Embryonic facial prominence (tissue), 1 donor: Measurements from ENCODE around the gene KDM3B.
A peak's percentile ranks its signal among the peaks of the same experiment; 100 is the strongest.

Experiments
- DNase-seq: peaks from one replicate; pipeline ENCODE4 v3.0.0-alpha.2; 2016; ENCODE audit errors: extremely low spot score

The KDM3B gene

DNA sequence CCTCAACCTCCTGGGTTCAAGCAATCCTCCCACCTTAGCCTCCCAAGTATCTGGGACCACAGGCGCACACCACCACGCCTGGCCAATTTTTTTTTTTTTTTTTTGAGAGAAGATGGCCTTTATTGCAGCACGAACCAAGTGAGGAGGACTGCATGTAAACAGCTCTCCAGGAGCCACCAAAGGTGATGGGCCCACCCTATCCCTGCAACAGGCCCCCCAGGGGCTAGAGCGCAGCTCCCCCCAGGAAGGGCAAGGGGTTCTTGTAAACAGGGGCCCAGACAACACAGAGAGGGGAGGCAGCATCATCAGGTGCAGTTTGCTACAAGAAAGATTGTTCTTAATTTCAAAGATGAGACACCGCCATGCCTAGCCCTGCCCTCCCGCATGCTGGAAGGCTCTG is 100.2 kb downstream of the KDM3B start:
- DNase-seq: no peak

DNA sequence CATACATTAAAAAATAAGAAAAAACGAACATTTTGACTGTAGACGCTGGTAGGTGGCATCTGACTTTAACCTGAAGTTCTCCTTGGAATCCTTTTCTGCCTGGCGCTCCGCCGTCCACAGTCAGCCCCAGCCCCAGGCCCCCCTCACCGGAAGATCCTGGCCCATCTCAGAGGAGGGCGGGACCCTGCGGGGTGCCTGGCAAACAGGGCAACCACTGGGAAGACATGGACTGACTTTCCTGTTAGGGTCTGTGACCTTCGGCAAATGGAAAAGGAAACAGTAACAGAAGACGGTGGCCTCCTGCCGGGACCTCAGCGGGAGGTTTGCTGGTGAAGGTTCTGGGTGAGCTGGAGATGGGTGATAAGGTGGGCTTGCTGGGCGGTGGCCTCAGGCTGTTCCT is 101.1 kb downstream of the KDM3B start:
- no peak for DNase-seq

DNA sequence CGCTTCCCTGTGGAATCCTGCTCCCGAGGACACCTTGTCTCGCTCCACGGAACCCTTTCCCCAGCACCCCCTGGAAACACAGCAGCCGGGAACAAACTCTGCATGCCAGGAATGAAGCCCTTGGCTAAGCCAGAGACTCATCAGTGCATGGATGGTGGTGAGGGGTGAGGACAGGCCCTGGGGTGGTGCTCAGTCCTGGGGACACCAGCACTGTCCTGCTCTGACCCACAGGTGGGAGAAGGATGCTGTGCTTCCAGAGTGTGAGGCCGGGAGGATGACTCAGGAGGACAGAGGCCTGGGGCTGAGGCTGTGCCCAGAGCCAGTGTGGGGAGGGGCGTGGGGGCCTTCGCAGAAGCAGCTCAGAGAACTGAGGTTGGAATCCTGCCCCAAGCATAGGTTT is 101.6 kb downstream of the KDM3B start:
- DNase-seq: no peak

DNA sequence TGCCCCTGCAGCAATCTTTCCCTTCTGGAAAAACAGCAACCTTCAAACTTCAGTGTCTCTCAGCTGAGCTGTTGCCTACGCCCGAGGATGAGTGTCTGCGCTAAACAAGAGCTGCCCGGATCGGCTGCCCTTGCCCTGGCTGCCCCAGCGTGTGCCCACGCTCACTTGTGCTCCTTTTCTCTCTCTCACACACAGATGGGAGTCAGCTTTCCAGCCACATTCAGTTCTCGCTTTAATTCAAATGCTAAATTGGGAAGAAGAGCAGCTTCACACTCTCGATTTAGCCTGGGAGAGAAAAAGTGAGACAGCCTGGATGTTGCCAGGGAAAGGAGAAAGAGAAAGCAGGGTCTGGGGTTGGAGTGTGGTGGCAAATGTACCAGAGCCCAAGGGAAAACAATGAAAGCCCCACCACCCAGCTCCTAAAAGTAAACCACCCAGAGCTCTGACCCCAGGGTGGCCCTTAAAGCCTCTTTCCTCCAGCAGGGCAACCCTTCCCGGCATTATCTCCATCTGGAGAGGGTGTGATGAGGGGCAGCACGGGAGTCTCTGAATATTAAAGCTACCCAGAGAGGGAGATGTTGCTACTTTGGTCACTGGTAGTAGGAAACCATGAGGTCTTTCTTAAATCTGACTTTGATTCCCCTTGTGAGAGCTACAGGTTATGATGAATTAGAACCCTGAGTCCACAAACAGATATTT is 102.9 kb downstream of the KDM3B start:
- no peak for DNase-seq

DNA sequence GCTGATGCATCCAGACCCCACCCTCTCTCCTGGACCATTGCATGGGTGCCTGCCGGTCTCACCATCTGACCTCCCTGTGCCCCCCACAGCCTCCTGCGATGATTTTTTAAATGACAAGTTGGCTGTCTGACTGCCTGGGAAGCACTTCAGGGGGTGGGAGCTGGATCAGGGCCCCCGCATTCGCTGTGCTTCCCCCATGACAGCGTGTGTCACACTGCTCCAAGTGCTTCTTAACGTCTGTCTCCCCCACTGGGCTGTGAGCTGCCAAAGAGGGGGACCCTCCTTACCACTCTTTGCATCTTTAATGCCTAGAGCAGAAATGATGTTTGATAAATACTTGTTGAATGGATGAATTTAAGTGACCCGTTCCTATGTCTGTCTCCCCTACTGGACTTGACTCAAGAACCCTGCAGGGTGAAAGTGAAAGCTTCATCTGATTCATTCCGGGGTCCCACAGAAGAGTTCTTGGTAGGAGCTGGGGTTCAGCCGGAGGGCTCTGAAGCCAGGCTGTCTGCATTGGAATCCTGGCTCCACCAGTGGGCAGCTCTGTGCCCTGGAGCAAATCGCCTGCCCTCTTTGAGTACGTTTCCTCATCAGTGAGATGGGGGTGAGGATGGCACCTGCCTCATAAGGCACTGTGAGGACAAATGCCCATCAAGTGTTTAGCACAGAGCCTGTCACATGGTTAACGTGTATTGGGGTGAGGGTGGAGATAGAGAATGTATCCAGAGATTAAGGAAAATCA is 105.2 kb downstream of the KDM3B start:
- DNase-seq: no peak

DNA sequence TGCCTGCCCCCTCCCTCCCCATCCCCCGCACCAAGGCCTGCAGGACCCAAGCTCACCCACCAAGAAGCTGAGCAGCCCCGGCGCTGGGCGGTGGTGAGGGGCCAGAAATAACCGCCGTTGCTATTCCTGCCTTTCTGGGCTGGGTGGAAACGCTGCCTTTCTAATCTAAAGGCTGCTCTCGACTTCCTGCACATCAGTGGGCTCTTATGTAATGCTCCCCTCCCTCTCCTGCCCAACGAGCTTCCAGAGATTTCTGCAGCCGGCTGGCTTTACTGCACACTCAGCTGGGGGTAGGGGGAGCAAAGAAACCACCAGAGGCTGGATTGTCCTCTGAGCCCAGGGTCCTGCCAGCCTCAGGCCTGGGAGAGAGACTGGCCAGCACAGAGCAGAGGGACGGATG is 105.9 kb downstream of the KDM3B start:
- DNase-seq: no peak

DNA sequence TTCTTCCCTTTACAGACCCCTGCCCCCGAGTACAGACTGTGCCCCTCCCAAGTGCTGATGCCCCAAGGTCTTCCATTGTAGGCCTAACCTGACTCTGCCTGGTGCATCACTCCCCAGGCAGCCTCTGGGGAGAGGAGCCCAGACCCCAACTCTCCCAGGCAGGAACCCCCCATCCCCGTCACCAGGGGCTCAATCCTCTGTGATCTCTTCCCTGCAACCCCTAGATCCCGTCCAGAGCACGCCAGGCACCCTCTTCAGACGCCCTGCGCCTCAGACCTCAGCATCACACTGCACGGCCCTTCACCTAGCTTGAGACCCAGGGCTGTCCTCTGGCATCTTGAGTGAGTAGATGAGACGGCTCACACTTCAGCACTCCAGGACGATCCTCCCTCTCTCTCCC is 106.4 kb downstream of the KDM3B start:
- no peak for DNase-seq

DNA sequence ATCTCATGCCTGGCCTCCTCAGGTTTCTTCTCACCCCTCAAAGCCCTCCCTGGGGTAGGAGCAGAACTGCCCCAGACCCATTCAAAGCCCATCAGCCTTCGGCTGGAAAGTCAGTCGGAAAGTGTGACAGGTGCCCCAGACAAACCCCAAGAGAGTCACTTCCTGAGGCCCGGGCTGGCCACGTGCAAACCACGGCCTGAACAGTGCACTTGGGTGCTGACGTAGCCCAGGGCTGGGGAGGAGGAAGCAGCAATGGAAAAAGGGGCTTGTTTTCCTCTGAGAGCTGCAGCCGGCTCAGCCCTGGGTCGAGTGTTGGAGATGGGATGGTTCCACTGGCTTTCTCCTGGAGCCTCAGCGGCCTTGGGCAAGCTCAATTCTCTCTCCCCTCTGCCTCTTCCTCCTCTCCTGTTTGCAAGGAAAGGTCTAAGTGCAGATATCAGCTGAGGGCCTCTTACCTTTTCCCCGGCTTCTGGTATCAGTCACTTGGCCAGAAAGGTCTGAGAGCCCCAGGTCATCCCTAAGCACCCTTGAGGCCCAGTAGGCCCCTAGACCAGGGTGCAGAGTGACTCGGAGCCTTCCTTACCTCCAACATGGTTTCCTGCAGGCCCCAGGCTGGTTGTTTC is 106.9 kb downstream of the KDM3B start:
- no peak for DNase-seq

DNA sequence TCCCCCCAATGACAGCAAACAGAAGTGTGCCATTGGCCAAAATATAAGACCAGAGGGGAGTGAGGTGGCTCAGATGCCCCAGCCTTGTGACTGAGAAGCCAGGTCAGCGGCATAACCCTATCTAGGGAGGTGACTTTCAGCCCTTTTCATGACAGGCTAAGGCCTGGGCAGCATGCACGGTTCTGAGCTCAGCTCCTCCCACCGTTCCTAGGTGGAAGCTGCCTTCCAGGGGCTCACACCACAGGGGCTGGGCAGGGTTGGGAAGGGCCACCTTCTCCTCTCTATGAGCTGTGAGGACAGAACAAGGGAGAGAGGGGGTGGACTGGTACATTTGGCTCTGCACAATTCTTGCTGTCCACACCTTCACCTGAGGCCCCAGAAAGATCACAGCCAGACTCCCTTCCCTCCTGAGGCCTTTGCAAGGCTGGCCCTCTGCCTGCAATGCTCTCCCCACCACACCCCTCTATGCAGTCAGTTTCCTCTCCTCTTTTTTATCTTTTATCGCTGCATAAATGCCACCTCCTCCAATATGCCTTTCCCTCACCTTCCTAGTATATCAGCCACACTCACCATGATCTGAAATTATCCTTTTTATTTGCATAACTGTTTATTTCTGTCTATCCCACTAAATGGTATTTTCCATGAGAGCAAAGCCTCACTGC is 107.7 kb downstream of the KDM3B start:
- no peak for DNase-seq

DNA sequence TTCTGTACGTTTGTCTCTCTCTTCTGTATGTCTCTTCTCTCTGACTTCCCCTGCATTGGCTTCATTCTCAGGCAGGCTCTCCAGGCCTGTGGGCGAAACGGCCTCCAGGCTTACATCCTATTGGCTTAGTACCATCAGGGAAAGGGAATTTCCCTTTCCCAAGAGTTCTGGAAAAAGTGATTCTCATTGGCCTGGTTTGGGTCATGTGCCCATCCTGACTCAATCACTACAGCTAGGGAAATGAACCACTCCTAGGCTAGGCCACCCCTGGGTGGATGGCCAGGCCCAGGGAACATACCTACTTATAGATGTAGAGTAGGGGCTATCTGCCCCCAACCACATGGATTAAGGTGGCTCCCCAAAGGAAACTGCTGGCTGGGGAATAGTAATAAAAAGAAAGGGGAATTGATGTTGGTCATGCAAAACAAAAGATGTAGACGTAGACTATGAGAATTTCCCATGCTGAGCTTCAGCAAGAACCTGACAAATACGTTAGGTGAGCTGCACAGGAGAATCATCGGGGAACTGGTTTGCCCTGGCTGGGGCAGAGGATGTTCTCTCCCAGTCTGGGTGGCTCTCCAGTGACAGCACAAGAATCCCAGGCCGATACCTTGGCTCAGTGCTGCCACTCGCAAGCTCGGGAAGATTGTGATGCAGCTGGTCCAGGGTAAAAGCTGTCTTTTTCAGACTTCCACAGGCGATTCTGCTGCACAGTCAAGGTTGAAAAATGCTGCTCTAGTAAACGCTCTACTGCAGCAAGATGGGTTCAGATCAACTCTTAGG is 109.0 kb downstream of the KDM3B start:
- DNase-seq: no peak

DNA sequence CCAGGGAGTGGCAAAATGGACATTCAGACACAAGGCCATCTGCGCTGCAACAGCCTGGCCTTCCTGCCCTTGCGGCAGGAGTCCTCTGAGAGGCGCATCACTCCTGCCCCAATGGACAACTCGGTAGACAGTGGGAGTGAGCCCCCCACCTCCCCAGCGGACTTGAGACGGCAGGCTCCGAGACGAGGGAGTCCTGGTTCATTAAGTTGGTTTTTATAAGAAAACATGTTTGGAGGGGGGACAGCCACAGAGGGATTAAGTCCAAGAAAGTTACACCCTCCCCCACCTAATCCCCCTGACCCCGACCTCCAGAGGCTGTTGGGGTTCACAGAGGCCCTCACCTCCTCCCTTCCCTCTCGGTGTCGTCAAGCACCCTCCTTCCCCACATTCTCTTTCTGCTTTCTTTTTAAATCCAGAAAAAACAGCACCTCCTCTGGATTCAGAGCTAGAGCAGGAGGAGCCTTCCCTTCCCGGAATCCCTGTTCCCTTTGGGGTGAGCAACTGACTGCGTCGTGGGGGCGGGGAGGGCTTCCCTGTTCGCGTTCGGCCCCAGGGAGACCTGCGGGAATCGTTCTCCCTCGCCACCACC is 111.0 kb downstream of the KDM3B start:
- peak; percentile 83 for DNase-seq

DNA sequence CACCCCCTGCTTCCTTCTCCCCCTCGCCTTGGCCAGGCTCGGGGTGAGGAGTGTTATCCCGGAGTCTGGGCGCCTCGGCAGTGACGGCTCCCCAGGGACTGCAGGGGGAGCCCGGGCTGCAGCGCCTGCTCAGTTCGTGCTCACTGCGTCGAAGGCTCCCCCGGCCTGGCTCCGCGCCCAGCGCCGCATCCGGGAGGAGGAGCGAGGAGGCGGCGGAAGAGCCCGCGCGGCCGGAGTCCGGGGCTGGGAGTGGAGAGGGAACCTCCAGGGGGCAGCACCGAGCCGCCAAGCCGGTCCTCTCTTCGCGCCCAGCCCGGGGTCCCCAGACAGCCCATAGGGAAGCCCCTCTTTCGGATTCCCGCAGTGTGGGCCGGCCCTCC is 111.5 kb downstream of the KDM3B start:
- peak; percentile 93 for DNase-seq

DNA sequence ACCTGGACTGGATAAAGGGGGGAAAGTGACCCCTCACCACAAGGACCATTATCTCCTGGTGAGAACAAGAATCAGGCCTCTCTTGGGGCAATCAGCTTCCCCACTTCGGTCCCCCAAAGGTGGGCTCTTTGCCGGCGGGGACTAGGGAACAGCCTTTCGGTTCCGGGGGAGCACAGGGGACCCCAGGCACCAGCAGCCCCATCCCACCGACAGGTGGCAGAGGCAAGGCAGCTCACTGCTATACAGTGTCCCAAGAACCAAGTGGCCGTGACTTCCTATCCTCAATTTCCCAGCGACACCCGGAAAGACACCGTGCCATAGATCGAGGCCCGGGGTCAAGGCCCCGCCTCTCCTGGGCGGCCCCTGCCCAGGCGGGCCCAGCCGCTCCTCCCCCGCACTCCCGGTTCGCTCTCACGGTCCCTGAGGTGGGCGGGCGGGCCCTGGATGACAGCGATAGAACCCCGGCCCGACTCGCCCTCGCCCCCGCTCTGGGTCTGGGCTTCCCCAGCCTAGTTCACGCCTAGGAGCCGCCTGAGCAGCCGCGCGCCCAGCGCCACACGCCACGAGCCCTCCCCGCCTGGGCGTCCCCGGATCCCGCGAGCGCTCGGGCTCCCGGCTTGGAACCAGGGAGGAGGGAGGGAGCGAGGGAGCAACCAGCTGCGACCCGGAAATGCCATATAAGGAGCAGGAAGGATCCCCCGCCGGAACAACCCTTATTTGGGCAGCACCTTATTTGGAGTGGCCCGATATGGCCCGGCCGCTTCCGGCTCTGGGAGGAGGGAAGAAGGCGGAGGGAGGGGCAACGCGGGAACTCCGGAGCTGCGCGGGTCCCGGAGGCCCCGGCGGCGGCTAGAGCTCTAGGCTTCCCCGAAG is 112.1 kb downstream of the KDM3B start:
- peak; percentile 99 for DNase-seq

DNA sequence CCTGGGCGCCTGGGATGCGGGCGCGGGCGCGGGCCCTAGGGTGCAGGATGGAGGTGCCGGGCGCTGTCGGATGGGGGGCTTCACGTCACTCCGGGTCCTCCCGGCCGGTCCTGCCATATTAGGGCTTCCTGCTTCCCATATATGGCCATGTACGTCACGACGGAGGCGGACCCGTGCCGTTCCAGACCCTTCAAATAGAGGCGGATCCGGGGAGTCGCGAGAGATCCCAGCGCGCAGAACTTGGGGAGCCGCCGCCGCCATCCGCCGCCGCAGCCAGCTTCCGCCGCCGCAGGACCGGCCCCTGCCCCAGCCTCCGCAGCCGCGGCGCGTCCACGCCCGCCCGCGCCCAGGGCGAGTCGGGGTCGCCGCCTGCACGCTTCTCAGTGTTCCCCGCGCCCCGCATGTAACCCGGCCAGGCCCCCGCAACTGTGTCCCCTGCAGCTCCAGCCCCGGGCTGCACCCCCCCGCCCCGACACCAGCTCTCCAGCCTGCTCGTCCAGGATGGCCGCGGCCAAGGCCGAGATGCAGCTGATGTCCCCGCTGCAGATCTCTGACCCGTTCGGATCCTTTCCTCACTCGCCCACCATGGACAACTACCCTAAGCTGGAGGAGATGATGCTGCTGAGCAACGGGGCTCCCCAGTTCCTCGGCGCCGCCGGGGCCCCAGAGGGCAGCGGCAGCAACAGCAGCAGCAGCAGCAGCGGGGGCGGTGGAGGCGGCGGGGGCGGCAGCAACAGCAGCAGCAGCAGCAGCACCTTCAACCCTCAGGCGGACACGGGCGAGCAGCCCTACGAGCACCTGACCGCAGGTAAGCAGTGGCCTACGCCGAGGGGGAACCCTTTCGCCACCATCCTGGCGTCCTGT is 113.0 kb downstream of the KDM3B start, which contains the start of gene EGR1:
EGR1 (plus strand) TSS at position 219 of the 864 bp plus-strand sequence; CDS start at position 502, 283 bp downstream.
- DNase-seq: peak; percentile 92

DNA sequence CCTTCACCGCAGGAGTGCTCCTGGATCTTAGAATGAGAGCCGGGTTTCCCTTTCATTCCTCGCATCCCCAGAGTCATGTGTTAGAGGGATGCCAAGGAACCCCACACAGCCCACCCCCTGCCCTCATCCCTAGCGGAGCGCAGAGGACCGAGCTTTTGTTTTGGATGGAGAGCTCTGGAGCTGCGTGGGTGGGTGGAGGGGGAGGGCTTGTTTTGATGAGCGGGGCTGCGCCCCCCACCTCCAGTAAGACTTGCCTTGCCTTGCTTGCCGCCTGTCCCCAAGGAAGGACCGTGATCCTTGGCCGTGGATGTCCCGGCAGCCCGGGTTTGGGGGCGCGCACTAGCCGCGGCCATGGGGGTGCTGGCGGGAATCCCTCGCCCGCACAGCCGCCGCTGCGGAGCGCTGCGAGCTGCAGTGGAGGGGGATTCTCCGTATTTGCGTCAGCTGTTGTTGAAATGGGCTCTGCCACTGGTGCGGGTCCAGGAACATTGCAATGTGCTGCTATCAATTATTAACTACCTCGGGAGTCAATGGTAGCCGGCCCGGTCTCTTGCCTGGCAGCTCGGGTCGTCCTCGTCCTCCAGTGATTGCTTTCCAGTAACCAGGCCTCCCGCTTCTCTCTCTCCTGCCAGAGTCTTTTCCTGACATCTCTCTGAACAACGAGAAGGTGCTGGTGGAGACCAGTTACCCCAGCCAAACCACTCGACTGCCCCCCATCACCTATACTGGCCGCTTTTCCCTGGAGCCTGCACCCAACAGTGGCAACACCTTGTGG is 113.8 kb downstream of the KDM3B start:
- DNase-seq: no peak

DNA sequence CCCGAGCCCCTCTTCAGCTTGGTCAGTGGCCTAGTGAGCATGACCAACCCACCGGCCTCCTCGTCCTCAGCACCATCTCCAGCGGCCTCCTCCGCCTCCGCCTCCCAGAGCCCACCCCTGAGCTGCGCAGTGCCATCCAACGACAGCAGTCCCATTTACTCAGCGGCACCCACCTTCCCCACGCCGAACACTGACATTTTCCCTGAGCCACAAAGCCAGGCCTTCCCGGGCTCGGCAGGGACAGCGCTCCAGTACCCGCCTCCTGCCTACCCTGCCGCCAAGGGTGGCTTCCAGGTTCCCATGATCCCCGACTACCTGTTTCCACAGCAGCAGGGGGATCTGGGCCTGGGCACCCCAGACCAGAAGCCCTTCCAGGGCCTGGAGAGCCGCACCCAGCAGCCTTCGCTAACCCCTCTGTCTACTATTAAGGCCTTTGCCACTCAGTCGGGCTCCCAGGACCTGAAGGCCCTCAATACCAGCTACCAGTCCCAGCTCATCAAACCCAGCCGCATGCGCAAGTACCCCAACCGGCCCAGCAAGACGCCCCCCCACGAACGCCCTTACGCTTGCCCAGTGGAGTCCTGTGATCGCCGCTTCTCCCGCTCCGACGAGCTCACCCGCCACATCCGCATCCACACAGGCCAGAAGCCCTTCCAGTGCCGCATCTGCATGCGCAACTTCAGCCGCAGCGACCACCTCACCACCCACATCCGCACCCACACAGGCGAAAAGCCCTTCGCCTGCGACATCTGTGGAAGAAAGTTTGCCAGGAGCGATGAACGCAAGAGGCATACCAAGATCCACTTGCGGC is 114.6 kb downstream of the KDM3B start:
- no peak for DNase-seq

DNA sequence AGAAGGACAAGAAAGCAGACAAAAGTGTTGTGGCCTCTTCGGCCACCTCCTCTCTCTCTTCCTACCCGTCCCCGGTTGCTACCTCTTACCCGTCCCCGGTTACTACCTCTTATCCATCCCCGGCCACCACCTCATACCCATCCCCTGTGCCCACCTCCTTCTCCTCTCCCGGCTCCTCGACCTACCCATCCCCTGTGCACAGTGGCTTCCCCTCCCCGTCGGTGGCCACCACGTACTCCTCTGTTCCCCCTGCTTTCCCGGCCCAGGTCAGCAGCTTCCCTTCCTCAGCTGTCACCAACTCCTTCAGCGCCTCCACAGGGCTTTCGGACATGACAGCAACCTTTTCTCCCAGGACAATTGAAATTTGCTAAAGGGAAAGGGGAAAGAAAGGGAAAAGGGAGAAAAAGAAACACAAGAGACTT is 115.2 kb downstream of the KDM3B start:
- no peak for DNase-seq
